Calu3 (cell line): ENCODE results near the gene CCDC24. TPM values are rescaled to one million over a fixed set of nuclear protein-coding genes. Genes with fewer than 3 reads are reported as not detected.

Experiments
- BruUV-seq: library from RNA; stranded (reverse); fragments of 400-500 nt; replicated peaks from 2 replicates; lab custom pipeline; 2021; lab: Mats Ljungman, UMichigan
- CTCF ChIA-PET: fragments of 300-600 bp; sonication (Branson Sonifier 250); formaldehyde crosslinking; loops from one replicate; lab custom pipeline; 2022; ENCODE audit warnings: antibody characterized with exemption; lab: Charles Lee
- DNase-seq: peaks from one replicate; pipeline ENCODE4 v3.0.0; 2022
- H3K27ac Mint-ChIP-seq: one replicate; pipeline ENCODE4 v1.8.0; 2022; ENCODE audit warnings: mixed read lengths; ENCODE audit not compliant: unreplicated experiment
- H3K27me3 Mint-ChIP-seq: one replicate; pipeline ENCODE4 v1.8.0; 2022; ENCODE audit warnings: mixed read lengths; ENCODE audit not compliant: unreplicated experiment
- H3K36me3 Mint-ChIP-seq: one replicate; pipeline ENCODE4 v1.8.0; 2022; ENCODE audit warnings: mild to moderate bottlenecking, moderate library complexity, mixed read lengths; ENCODE audit not compliant: insufficient read depth, unreplicated experiment
- H3K4me1 Mint-ChIP-seq: one replicate; pipeline ENCODE4 v1.8.0; 2022; ENCODE audit warnings: mild to moderate bottlenecking, low read depth, mixed read lengths; ENCODE audit not compliant: unreplicated experiment
- H3K4me3 Mint-ChIP-seq: one replicate; pipeline ENCODE4 v1.8.0; 2022; ENCODE audit warnings: mild to moderate bottlenecking, low read depth, moderate library complexity, mixed read lengths; ENCODE audit not compliant: unreplicated experiment
- H3K9me3 Mint-ChIP-seq: one replicate; pipeline ENCODE4 v1.8.0; 2022; ENCODE audit warnings: low read depth, mixed read lengths; ENCODE audit not compliant: unreplicated experiment
- CTCF ChIP-seq: fragments of 200-600 bp; IDR thresholded peaks from one replicate; pipeline ENCODE4 v1.8.0; 2022; ENCODE audit warnings: antibody characterized with exemption; ENCODE audit not compliant: unreplicated experiment
- intact Hi-C: fragments of 100-400 bp; cut with micrococcal nuclease; formaldehyde crosslinking; loops from one replicate; pipeline ENCODE4 v1.10.0; 2022; ENCODE audit not compliant: unreplicated experiment
- total RNA-seq: library from RNA; stranded (reverse); gene quantifications from 2 replicates; pipeline ENCODE4 v1.2.3, GENCODE V29; 2022

The CCDC24 gene
- total RNA-seq, 1 experiment from 2014 or later: 19.7 TPM

DNA sequence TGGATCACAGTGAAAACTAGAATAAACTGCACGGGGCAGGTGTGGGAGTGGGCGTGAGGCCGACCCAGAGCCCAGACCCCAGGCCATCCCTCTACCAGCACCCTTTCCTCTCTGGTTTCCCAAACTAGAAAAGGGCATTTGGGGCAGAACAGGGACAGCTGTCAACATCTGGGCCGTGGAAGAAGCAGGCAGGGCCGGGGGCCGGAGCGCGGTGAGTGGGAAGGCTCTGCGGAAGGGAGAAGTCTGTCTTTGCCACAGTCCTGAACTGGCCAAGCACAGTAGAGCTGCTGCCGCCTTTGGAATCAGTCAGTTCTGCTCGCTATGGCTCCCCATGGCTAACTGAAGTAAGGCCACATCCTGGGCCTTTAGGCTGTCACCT, 6.6 kb downstream of the CCDC24 start:
- Mint-ChIP-seq H3K27me3 (no peaks in the 10 kb centered on the region), H3K27ac (no peak overlapping the region), H3K4me3 (no peak overlapping the region), H3K9me3 (no peaks in the 10 kb centered on the region), H3K36me3 (peaks cover 58% of the 10 kb centered on the region), H3K4me1 (peaks cover 17% of the 10 kb centered on the region)
- TF ChIP-seq CTCF: no peak
- no TSS peak for BruUV-seq
- intact Hi-C loops: no loop called here
- DNase-seq: no peak
- CTCF ChIA-PET: no interaction called here

GRCh38 chr1:43999455-43999854, 8.1 kb downstream of the CCDC24 start:
- no TSS peak for BruUV-seq
- Mint-ChIP-seq H3K9me3 (no peaks in the 10 kb centered on the region), H3K4me3 (no peak overlapping the region), H3K27ac (no peak overlapping the region), H3K36me3 (peaks cover 51% of the 10 kb centered on the region), H3K27me3 (no peaks in the 10 kb centered on the region), H3K4me1 (peaks cover 3% of the 10 kb centered on the region)
- intact Hi-C loops: no loop called here
- no peak for DNase-seq
- CTCF ChIA-PET: interaction anchor here (0.6 kb wide), 1 partner anchor 32 kb away, joined by 4 read pairs; the partner anchor contains the start of gene SLC6A9
- TF ChIP-seq CTCF: no peak

GRCh38 chr1:44000122-44000665, 8.8 kb downstream of the CCDC24 start:
- Mint-ChIP-seq H3K36me3 (peaks cover 46% of the 10 kb centered on the region), H3K9me3 (no peaks in the 10 kb centered on the region), H3K4me1 (no peaks in the 10 kb centered on the region), H3K4me3 (no peak overlapping the region), H3K27ac (no peak overlapping the region), H3K27me3 (no peaks in the 10 kb centered on the region)
- BruUV-seq: no TSS peak
- intact Hi-C loops: no loop called here
- DNase-seq: no peak
- CTCF ChIA-PET: no interaction called here
- no peak for TF ChIP-seq CTCF

- CTCF ChIA-PET: interaction anchor here (0.8 kb wide), 1 partner anchor 46 kb away, joined by 3 read pairs; no protein-coding TSS in a partner anchor
- Mint-ChIP-seq H3K27me3 (no peaks in the 10 kb centered on the region), H3K4me1 (no peaks in the 10 kb centered on the region), H3K36me3 (peaks cover 31% of the 10 kb centered on the region), H3K4me3 (no peak overlapping the region), H3K9me3 (no peaks in the 10 kb centered on the region), H3K27ac (no peak overlapping the region)
- no TSS peak for BruUV-seq
- intact Hi-C loops: no loop called here
- no peak for TF ChIP-seq CTCF
- DNase-seq: no peak
Observed at GRCh38 chr1:44002165-44002564, 10.8 kb downstream of the CCDC24 start.
